HG03575 (cell line): ENCODE data around the gene SRSF11.

Experiments
- ATAC-seq: cut with Tn5 transposase; IDR thresholded peaks from one replicate; pipeline ENCODE4 v1.9.1; 2021; ENCODE audit not compliant: unreplicated experiment, insufficient number of reproducible peaks, low FRiP score; ENCODE audit errors: extremely low read depth

SRSF11 gene

DNA sequence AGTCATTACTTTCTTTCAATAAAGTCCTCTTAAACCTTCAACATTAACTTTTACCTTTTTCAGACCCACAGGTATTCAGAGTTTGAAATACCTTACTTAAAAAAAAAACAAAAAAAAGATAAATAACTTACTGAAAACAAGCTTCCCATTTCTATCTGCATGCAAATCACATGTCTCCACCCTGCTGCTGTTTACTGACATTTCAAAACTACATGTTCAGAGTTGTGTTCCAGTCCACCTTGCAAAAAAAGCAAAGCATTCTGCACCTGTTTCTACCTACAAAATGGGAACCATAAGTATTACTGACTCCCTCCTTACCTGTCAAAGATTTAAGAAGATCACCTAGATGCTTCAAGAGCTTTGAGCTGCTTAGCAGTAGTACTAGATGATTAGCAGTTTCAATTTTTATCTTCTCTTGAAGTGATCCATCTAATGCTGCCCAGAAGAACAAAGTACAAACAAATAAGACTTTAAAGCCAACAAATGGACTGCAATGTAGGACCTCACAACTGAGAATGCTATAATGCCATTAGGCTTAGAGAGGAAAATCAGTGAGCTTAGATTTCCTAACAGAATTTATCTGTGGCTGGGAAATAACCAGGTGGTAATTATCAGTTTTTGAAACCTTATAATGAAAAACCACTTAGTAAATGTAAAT, 72.1 kb downstream of the SRSF11 start:
- no peak for ATAC-seq

DNA sequence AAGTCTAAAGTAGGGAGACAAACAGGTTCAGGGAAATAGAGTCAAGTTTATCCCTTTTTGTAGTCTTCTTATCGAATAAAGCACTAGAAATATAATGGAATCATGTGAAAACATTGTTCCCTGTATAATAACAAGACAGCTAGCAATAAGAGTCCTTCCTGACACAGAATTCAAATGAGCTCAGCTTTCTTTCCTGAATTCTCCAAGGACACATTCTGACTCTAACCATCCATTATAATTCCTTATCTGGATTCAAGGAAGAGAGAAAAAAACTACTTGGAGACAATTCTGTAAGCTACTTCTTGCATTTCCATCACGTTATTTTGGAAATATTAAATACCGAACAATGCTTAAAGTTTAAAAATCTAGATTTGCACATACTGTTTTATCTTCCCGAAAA, 74.6 kb downstream of the SRSF11 start:
- ATAC-seq = no peak

- no peak for ATAC-seq
Observed at GRCh38 chr1:70299472-70299871, 78.3 kb downstream of the SRSF11 start.
